ENCODE results near the gene WFDC6. TPM values are rescaled to one million over a fixed set of nuclear protein-coding genes. Genes with fewer than 3 reads are reported as not detected.

WFDC6 gene
- total RNA-seq, 1 experiment from 2014 or later = not detected

DNA sequence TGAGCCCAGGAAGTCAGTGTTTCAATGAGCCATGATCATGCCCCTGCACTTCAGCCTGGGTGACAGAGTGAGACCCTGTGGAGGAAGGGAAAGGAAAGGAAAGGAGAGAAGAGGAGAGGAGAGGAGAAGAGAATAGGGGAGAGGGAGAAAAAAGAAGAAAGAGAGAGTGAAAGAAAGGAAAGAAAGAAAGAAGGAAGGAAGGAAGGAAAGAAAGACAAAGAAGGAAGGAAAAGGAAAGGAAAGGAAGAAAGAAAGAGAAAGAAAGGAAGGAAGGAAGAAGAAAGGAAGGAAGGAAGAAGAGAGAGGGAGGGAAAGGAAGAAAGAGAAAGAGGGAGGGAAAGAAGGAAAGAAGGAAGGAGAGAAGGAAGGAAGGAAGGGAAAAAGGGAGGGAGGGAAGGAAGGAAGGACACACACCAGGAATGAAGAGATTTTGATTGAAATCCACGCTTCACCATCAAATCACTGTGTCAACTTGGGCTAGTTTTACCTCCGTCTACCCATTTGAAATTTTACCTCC, 25.5 kb upstream of the WFDC6 start:
- no peak for TF ChIP-seq CTCF (conservative IDR thresholded peaks at IDR 0.05)
- H4K20me1 ChIP-seq (ENCODE audit: control insufficient read depth, insufficient read depth, insufficient read length) = no peaks in the 10 kb centered on the region
- no peaks in the 10 kb centered on the region; a peak in 1 of 5 replicates for H3K9me3 Mint-ChIP-seq
- no peak overlapping the region for H3K56ac ChIP-seq (ENCODE audit: insufficient read length, low read depth, low read length)
- H3K4ac ChIP-seq (ENCODE audit: low read depth, low read length) = no peak overlapping the region
- H3K79me1 ChIP-seq (ENCODE audit: insufficient read depth, low read depth, low read length, poor library complexity, severe bottlenecking) = no peaks in the 10 kb centered on the region
- H3K27me3 Mint-ChIP-seq (ENCODE audit: low read depth) = peaks cover 4% of the 10 kb centered on the region; the same call in 1 of the 2 replicates
- no peak overlapping the region for H3T11ph ChIP-seq (ENCODE audit: low read length)
- H3K14ac ChIP-seq (ENCODE audit: insufficient read depth, low read length) = no peak overlapping the region
- H3K9ac ChIP-seq (ENCODE audit: extremely low read depth, insufficient read length, low read length) = no peak overlapping the region
- no peaks in the 10 kb centered on the region; the same call in 1 of the 2 replicates for H3K79me2 ChIP-seq (ENCODE audit: insufficient read depth, low read length)
- no peak overlapping the region for H3K4me3 Mint-ChIP-seq
- H3K36me3 Mint-ChIP-seq (ENCODE audit: insufficient read depth in 1 of 3, low read depth in 3 of 3) = no peaks in the 10 kb centered on the region
- no peak overlapping the region for H3K18ac ChIP-seq (ENCODE audit: insufficient read length, low read depth, low read length)
- no peak overlapping the region for H2BK120ac ChIP-seq (ENCODE audit: low read depth, low read length, poor library complexity, severe bottlenecking)
- no peak overlapping the region for H2AFZ ChIP-seq (ENCODE audit: low read length)
- H3K27me3 ChIP-seq (ENCODE audit: insufficient read depth, low read length) = no peaks in the 10 kb centered on the region; the same call in 1 of the 2 replicates
- no peak overlapping the region for H3K27ac ChIP-seq (ENCODE audit: insufficient read length, low read depth, low read length)
- H3K27ac Mint-ChIP-seq = peak overlapping the region in 1 of 3 experiments; percentile 16; a peak in 1 of 7 replicates
- no peaks in the 10 kb centered on the region for H3K23me2 ChIP-seq (ENCODE audit: insufficient read length, low read depth, low read length, poor library complexity, severe bottlenecking)
- H2AK5ac ChIP-seq (ENCODE audit: insufficient read length, low read length) = no peak overlapping the region
- H3K4me1 ChIP-seq (ENCODE audit: insufficient read depth, low read length) = no peaks in the 10 kb centered on the region
- H3K23ac ChIP-seq (ENCODE audit: insufficient read length, low read depth, low read length) = no peak overlapping the region
- DNase-seq = no peak
- no peaks in the 10 kb centered on the region for H3K4me1 Mint-ChIP-seq
- no peak overlapping the region for H4K5ac ChIP-seq (ENCODE audit: insufficient read length, low read depth, low read length)
- H4K8ac ChIP-seq (replicated peaks; ENCODE audit: insufficient read length, low read depth, low read length) = no peak overlapping the region
- H4K91ac ChIP-seq (ENCODE audit: insufficient read length, low read depth, low read length) = no peak overlapping the region
- no peaks in the 10 kb centered on the region for H3K9me3 ChIP-seq (ENCODE audit: control insufficient read depth, low read depth, low read length)
- no CpG with 5 or more reads among the region's 2 CpGs for WGBS (ENCODE audit: extremely low coverage, insufficient read length, low lambda C conversion rate)
- H2BK20ac ChIP-seq (ENCODE audit: low read depth, low read length, poor library complexity, severe bottlenecking) = no peak overlapping the region
- H2BK12ac ChIP-seq (ENCODE audit: insufficient read length, low read depth, low read length) = no peak overlapping the region
- no peak overlapping the region for H3K4me2 ChIP-seq (ENCODE audit: insufficient read depth, insufficient read length, low read length)
- no peak overlapping the region for H2BK15ac ChIP-seq (ENCODE audit: low read depth, low read length)
- H2BK5ac ChIP-seq (ENCODE audit: insufficient read length, low read length) = no peak overlapping the region

Data from H9 (cell line).